ENCODE results near the gene MESP1.

Gene MESP1

GRCh38 chr15:89772932-89773583, 22.0 kb upstream of the MESP1 start:
- TF ChIP-seq CTCF (IDR thresholded peaks at IDR 0.05; ENCODE audit: insufficient read depth, low read length) (no peak), GABPA (IDR thresholded peaks at IDR 0.05; ENCODE audit: low read depth) (no peak), REST (IDR thresholded peaks at IDR 0.05; ENCODE audit: insufficient replicate concordance, low read depth) (no peak), POLR2AphosphoS5 (IDR thresholded peaks at IDR 0.05; ENCODE audit: low read depth) (no peak), SPI1 (IDR thresholded peaks at IDR 0.05; ENCODE audit: borderline replicate concordance, low read depth) (no peak)
- H3K27ac ChIP-seq (replicated peaks) = no peak overlapping the region
- H3K27me3 ChIP-seq (ENCODE audit: insufficient read depth, poor library complexity, severe bottlenecking) = no peaks in the 10 kb centered on the region
- no peak for DNase-seq (ENCODE audit: low read depth in 1 of 2, low spot score in 1 of 2)
- no peak overlapping the region for H3K4me3 ChIP-seq (replicated peaks; ENCODE audit: insufficient read depth, low read length)

- DNase-seq (ENCODE audit: low read depth in 1 of 2, low spot score in 1 of 2) = no peak
- Histone ChIP-seq H3K27ac (replicated peaks) (no peak overlapping the region), H3K4me3 (replicated peaks; ENCODE audit: insufficient read depth, low read length) (no peak overlapping the region), H3K27me3 (ENCODE audit: insufficient read depth, poor library complexity, severe bottlenecking) (no peaks in the 10 kb centered on the region)
- TF ChIP-seq REST (IDR thresholded peaks at IDR 0.05; ENCODE audit: insufficient replicate concordance, low read depth) (no peak), GABPA (IDR thresholded peaks at IDR 0.05; ENCODE audit: low read depth) (no peak), CTCF (IDR thresholded peaks at IDR 0.05; ENCODE audit: insufficient read depth, low read length) (no peak), POLR2AphosphoS5 (IDR thresholded peaks at IDR 0.05; ENCODE audit: low read depth) (no peak), SPI1 (IDR thresholded peaks at IDR 0.05; ENCODE audit: borderline replicate concordance, low read depth) (no peak)
Observed at GRCh38 chr15:89770041-89770440, 19.0 kb upstream of the MESP1 start.

GRCh38 chr15:89769366-89769765, 18.3 kb upstream of the MESP1 start:
- no peak for DNase-seq (ENCODE audit: low read depth in 1 of 2, low spot score in 1 of 2)
- no peak for TF ChIP-seq POLR2AphosphoS5 (IDR thresholded peaks at IDR 0.05; ENCODE audit: low read depth)
- TF ChIP-seq REST (IDR thresholded peaks at IDR 0.05; ENCODE audit: insufficient replicate concordance, low read depth) = no peak
- TF ChIP-seq CTCF (IDR thresholded peaks at IDR 0.05; ENCODE audit: insufficient read depth, low read length) = no peak
- no peak for TF ChIP-seq GABPA (IDR thresholded peaks at IDR 0.05; ENCODE audit: low read depth)
- TF ChIP-seq SPI1 (IDR thresholded peaks at IDR 0.05; ENCODE audit: borderline replicate concordance, low read depth) = no peak
- Histone ChIP-seq H3K27me3 (ENCODE audit: insufficient read depth, poor library complexity, severe bottlenecking) (no peaks in the 10 kb centered on the region), H3K27ac (replicated peaks) (no peak overlapping the region), H3K4me3 (replicated peaks; ENCODE audit: insufficient read depth, low read length) (no peak overlapping the region)
